Central memory CD8-positive, alpha-beta T cell (primary cell): Measurements from ENCODE around the gene LARP4B.

Source experiments
- ATAC-seq: fragments of 150-1000 bp; cut with Tn5 transposase; replicated peaks from 2 replicates; pipeline ENCODE4 v1.10.0; 2022; ENCODE audit warnings: mild to moderate bottlenecking, moderate FRiP score, moderate number of reproducible peaks; ENCODE audit not compliant: poor library complexity, severe bottlenecking; ENCODE audit errors: extremely low read depth
- DNase-seq, 2 donors: peaks; one replicate each; pipeline ENCODE4 v3.0.0; 2021; ENCODE audit warnings: low spot score in 2 of 2
- H3K27ac Mint-ChIP-seq: one replicate; pipeline ENCODE4 v1.8.0; 2022; ENCODE audit warnings: low read depth, mild to moderate bottlenecking, moderate library complexity, mixed read lengths
- H3K27me3 Mint-ChIP-seq: one replicate; pipeline ENCODE4 v1.8.0; 2022; ENCODE audit warnings: mixed read lengths
- H3K36me3 Mint-ChIP-seq: one replicate; pipeline ENCODE4 v1.8.0; 2022; ENCODE audit warnings: mild to moderate bottlenecking, moderate library complexity, mixed read lengths; ENCODE audit not compliant: insufficient read depth
- H3K4me1 Mint-ChIP-seq: one replicate; pipeline ENCODE4 v1.8.0; 2022; ENCODE audit warnings: mixed read lengths
- H3K4me3 Mint-ChIP-seq: one replicate; pipeline ENCODE4 v1.8.0; 2022; ENCODE audit warnings: mild to moderate bottlenecking, moderate library complexity, mixed read lengths
- H3K9me3 Mint-ChIP-seq: one replicate; pipeline ENCODE4 v1.8.0; 2022; ENCODE audit warnings: mixed read lengths

Gene LARP4B

DNA sequence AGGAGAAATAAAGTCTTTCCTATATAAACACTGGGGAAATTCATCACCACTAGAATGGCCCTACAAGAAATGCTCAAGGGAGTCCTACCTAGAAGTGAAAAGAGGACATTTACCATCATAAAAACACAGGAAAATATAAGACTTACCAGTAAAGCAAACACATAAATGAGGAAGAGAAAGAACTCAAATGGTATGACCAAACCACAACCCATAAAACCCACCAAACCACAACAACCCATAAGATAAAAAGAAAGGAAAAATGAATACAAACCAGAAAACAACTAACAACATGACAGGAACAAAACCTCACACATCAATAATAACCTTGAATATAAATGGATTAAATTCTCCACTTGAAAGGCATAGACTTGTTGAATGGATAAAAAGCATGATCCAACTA lies 170.1 kb downstream of the LARP4B start:
- H3K36me3 Mint-ChIP-seq: peaks cover 2% of the 10 kb centered on the region
- H3K27ac Mint-ChIP-seq: no peak overlapping the region
- H3K4me3 Mint-ChIP-seq: no peak overlapping the region
- H3K9me3 Mint-ChIP-seq: peaks cover 33% of the 10 kb centered on the region
- H3K4me1 Mint-ChIP-seq: peaks cover 23% of the 10 kb centered on the region
- no peak for ATAC-seq
- DNase-seq: no peak
- H3K27me3 Mint-ChIP-seq: peaks cover 47% of the 10 kb centered on the region

GRCh38 chr10:760622-761021 lies 170.9 kb downstream of the LARP4B start:
- ATAC-seq (no peak), DNase-seq (no peak)
- Mint-ChIP-seq H3K9me3 (peaks cover 34% of the 10 kb centered on the region), H3K4me1 (peaks cover 23% of the 10 kb centered on the region), H3K27me3 (peaks cover 50% of the 10 kb centered on the region), H3K4me3 (no peak overlapping the region), H3K36me3 (peaks cover 2% of the 10 kb centered on the region), H3K27ac (no peak overlapping the region)

- peaks cover 2% of the 10 kb centered on the region for H3K36me3 Mint-ChIP-seq
- H3K4me3 Mint-ChIP-seq: no peak overlapping the region
- H3K27me3 Mint-ChIP-seq: peaks cover 54% of the 10 kb centered on the region
- H3K27ac Mint-ChIP-seq: no peak overlapping the region
- ATAC-seq (no peak), DNase-seq (no peak)
- H3K4me1 Mint-ChIP-seq: peaks cover 23% of the 10 kb centered on the region
- H3K9me3 Mint-ChIP-seq: peaks cover 40% of the 10 kb centered on the region
Observed at GRCh38 chr10:759898-760477, 171.5 kb downstream of the LARP4B start.
